ENCODE data around the gene STMN3. TPM values are rescaled to one million over a fixed set of nuclear protein-coding genes. Genes with fewer than 3 reads are reported as not detected.

The STMN3 gene
- total RNA-seq, 1 donor from 2014 or later: 40.8 TPM

GRCh38 chr20:63664143-63664851 lies 11.1 kb upstream of the STMN3 start:
- H3K4me3 ChIP-seq (ENCODE audit: low read depth, low read length): no peak overlapping the region
- no peak for DNase-seq (ENCODE audit: low read depth)
- no peaks in the 10 kb centered on the region for H3K27me3 ChIP-seq (ENCODE audit: control insufficient read depth, insufficient read depth, low read length)
- peaks cover 1% of the 10 kb centered on the region for H3K36me3 ChIP-seq (ENCODE audit: control insufficient read depth, insufficient read depth, low read length)
- TF ChIP-seq, protein P1, sequence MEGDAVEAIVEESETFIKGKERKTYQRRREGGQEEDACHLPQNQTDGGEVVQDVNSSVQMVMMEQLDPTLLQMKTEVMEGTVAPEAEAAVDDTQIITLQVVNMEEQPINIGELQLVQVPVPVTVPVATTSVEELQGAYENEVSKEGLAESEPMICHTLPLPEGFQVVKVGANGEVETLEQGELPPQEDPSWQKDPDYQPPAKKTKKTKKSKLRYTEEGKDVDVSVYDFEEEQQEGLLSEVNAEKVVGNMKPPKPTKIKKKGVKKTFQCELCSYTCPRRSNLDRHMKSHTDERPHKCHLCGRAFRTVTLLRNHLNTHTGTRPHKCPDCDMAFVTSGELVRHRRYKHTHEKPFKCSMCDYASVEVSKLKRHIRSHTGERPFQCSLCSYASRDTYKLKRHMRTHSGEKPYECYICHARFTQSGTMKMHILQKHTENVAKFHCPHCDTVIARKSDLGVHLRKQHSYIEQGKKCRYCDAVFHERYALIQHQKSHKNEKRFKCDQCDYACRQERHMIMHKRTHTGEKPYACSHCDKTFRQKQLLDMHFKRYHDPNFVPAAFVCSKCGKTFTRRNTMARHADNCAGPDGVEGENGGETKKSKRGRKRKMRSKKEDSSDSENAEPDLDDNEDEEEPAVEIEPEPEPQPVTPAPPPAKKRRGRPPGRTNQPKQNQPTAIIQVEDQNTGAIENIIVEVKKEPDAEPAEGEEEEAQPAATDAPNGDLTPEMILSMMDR (IDR thresholded peaks at IDR 0.05; ENCODE audit: insufficient read depth, low read length, poor library complexity, severe bottlenecking): no peak

DNA sequence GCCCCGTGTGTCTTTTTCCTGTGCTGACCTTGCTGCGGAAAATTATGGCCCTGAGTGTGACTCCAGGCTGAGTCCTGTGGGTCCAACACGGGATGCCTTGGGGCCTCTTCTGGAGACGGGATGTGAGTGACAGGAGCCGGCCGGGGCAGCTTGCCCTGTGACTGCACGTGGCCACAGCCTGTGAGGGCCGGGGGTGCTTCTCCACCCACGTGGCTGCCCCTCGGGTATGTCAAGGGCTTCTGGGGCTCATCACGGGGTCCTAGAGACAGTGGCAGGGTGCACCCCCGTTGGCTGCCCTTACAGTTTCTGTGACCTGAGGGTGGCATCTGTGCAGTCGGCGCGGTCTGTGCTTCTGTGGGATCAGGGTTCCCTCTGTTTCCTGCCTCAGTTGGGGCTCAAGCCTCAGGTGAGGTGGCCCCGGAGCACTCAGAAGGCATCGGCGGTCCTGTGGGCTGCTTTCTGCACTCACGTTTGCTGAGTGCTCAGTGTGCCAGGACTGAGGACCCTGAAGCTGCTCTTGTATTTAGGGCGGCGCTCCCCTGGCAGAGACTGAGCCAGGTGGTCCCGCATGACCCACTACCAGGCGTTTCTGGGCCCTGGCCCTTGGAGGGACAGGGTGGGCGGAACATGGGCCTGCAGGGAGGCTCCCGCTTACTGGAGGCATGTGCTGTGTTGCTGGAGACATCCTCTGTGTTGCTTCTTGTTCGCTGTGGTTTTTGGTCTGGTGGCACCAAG lies 10.3 kb upstream of the STMN3 start:
- no peaks in the 10 kb centered on the region for H3K27me3 ChIP-seq (ENCODE audit: control insufficient read depth, insufficient read depth, low read length)
- TF ChIP-seq, protein P1 (IDR thresholded peaks at IDR 0.05; ENCODE audit: insufficient read depth, low read length, poor library complexity, severe bottlenecking): no peak
- H3K4me3 ChIP-seq (ENCODE audit: low read depth, low read length): no peak overlapping the region
- DNase-seq (ENCODE audit: low read depth): no peak
- peaks cover 1% of the 10 kb centered on the region for H3K36me3 ChIP-seq (ENCODE audit: control insufficient read depth, insufficient read depth, low read length)

DNA sequence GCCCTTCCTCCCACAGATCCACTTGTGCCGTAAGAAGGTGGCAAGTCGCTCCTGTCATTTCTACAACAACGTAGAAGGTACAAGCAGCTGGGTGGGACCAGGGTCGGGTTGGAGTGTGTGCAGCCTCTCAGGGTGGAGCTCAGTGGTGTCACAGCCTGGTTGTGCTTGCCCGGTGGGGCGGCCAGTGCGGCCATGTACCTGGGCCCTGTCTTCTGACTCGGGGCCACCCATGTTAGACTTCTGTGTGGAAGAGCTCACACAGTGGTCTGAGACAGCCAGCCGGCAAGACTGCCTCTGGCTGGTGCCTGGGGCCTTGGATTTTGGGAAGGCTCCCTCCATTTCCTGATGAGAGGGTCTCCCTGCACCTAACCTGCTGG lies 9.6 kb upstream of the STMN3 start:
- DNase-seq (ENCODE audit: low read depth): no peak
- TF ChIP-seq, protein P1 (IDR thresholded peaks at IDR 0.05; ENCODE audit: insufficient read depth, low read length, poor library complexity, severe bottlenecking): no peak
- H3K27me3 ChIP-seq (ENCODE audit: control insufficient read depth, insufficient read depth, low read length): no peaks in the 10 kb centered on the region
- H3K36me3 ChIP-seq (ENCODE audit: control insufficient read depth, insufficient read depth, low read length): peaks cover 1% of the 10 kb centered on the region
- H3K4me3 ChIP-seq (ENCODE audit: low read depth, low read length): no peak overlapping the region

GRCh38 chr20:63661959-63662812 lies 9.0 kb upstream of the STMN3 start:
- Histone ChIP-seq H3K36me3 (ENCODE audit: control insufficient read depth, insufficient read depth, low read length) (peaks cover 1% of the 10 kb centered on the region), H3K4me3 (ENCODE audit: low read depth, low read length) (no peak overlapping the region), H3K27me3 (ENCODE audit: control insufficient read depth, insufficient read depth, low read length) (no peaks in the 10 kb centered on the region)
- no peak for DNase-seq (ENCODE audit: low read depth)
- TF ChIP-seq, protein P1 (IDR thresholded peaks at IDR 0.05; ENCODE audit: insufficient read depth, low read length, poor library complexity, severe bottlenecking): no peak

GRCh38 chr20:63661108-63661507 lies 7.9 kb upstream of the STMN3 start:
- Histone ChIP-seq H3K4me3 (ENCODE audit: low read depth, low read length) (no peak overlapping the region), H3K27me3 (ENCODE audit: control insufficient read depth, insufficient read depth, low read length) (no peaks in the 10 kb centered on the region), H3K36me3 (ENCODE audit: control insufficient read depth, insufficient read depth, low read length) (peaks cover 1% of the 10 kb centered on the region)
- no peak for DNase-seq (ENCODE audit: low read depth)
- TF ChIP-seq, protein P1 (IDR thresholded peaks at IDR 0.05; ENCODE audit: insufficient read depth, low read length, poor library complexity, severe bottlenecking): no peak

Measured in kidney epithelial cell (primary cell).